AG10803 (cell line): ENCODE results near the gene HSPG2.

Experiments used
- DNase-seq: peaks from one replicate; pipeline ENCODE4 v3.0.0; 2010; ENCODE audit warnings: low read depth
- H3K4me3 ChIP-seq: 2 replicates; pipeline ENCODE4 v1.5.1; 2011; ENCODE audit warnings: mild to moderate bottlenecking, low read length, control low read depth
- CTCF ChIP-seq: conservative IDR thresholded peaks from 2 replicates; pipeline ENCODE4 v1.5.1; 2011; ENCODE audit warnings: mild to moderate bottlenecking, low read length, control low read depth, inconsistent platforms

Gene HSPG2

DNA sequence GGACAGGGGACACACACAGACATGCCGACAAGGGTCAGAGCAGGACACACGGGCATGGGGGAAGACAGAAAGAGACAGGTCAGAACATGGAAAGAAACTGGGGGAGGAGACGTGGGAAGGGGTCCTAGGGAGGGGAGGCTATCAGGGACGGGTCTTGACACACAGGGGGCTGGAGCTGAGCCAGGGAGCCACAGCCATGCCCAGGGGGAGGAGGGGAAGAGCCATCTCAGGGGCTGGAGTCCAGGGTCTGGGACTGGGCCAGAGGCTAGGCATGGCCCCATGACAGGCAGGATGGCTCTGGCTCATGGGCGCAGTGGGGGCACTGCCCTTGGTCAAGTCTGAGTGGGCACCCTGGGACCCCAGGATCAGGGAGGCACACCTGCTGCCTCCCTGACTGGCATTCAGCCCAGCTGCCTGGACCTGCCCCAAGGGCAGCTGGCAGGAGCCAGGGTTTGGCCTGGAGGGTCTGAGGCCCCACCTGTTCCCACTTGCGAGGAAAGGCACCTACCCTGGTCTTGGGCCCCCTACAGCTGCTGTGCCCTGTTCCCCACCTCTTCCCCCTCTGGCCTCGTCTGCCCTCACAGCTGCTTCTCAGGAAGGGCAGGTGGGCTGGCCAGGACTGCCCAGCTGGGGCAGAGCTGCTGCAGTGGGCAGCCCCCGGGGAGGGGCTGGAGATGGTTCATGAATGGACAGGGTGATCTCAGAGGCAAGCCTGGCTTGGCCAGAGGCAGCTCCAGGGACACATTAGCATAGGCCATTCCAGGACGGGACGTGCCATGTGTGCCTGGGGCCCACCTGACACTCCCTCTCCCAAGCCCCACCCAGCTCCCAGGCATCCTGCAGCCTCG, 42.9 kb downstream of the HSPG2 start:
- no peak for DNase-seq
- no peak for TF ChIP-seq CTCF
- no peak overlapping the region for H3K4me3 ChIP-seq

DNA sequence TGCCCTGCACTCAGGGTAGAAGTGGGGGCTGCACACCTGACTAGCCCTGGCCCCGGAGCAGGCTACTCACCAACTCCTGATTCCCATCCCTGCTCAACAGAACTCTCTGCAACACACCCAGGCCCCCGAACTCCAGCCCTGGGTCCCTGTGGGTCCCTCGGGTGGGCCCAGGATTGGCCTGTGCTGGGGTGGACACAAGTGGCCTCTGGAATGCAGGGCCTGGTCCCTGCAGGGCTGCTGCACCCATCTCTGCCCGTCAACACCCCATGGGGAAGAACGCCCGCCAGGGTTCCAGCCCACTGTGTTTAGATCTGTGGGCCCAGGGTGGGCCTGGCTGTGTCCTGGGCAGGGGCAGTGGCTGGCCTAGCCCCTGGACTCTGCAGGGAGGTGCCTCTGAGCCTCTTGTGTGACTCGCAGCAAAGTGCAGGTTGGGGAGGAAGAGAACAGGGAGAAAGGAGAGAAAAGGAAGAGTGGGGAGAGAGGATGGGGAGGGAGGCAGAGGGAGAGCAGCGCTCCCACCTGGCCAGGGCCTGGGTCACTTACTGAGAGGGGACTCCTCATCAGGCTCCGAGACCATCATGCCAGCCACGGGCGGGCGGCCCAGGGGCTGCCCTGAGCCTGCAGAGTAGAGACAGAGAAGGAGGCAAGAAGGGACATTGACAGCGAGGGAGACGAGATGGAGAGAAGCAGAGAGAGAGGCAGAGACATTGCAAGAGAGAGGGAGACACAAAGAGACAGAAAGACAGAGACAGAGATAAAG, 43.9 kb downstream of the HSPG2 start:
- H3K4me3 ChIP-seq = no peak overlapping the region
- DNase-seq = no peak
- TF ChIP-seq CTCF = no peak

GRCh38 chr1:21891621-21892479, 45.3 kb downstream of the HSPG2 start:
- TF ChIP-seq CTCF = no peak

GRCh38 chr1:21891081-21891480, 46.0 kb downstream of the HSPG2 start:
- H3K4me3 ChIP-seq = no peak overlapping the region
- no peak for DNase-seq
- no peak for TF ChIP-seq CTCF

More at GRCh38 chr1:21891621-21892479, 45.3 kb downstream of the HSPG2 start:
- H3K4me3 ChIP-seq = no peak overlapping the region
- DNase-seq = no peak

DNA sequence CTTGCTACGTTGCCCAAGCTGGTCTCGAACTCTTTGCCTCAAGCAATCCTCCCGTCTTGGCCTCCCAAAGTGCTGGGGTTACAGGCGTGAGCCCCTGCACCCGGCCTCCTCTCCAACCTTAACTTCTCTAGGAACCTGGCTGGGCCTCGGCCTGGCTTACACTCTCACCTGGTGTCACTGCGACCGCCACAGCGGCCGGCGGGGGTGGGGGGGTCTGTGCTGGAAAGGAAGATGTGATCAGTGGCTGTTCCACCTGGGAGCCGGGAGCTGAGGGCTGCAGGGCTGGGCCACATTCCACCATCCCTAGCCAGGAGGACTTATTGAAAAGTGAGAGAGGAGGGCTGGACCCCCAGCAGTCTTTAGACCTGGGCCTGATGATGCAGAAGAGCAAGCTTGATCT, 48.6 kb downstream of the HSPG2 start:
- H3K4me3 ChIP-seq = no peak overlapping the region
- no peak for DNase-seq
- no peak for TF ChIP-seq CTCF

DNA sequence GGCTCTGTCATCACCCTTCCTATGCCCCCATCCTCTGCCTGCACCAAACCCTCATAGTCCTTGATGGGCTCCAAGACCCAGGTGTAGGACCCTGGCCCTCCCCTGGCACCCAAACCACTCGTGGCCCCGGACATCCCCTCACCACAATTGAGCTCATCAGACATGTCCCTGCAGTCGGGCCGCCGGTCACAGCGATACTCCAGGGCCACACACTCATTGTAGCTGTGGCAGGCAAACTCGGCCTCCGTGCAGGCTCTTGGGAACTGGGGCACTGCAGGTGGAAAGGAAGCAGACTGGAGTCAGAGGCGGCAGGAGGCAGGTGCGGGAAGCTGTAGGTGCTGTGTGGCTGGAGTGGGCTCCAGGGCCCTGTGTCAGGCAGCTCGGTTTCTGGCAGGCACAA, 49.3 kb downstream of the HSPG2 start:
- TF ChIP-seq CTCF = no peak
- DNase-seq = no peak
- no peak overlapping the region for H3K4me3 ChIP-seq
